MM.1S (cell line): ENCODE measurements around the gene MTG1.

Experiments
- DNase-seq: peaks from one replicate; pipeline ENCODE4 v3.0.0-alpha.2; 2015
- H2AFZ ChIP-seq: fragments of 300-600 bp; sonication (generic); 2 replicates; pipeline ENCODE4 v1.6.0; 2016; ENCODE audit warnings: antibody characterized with exemption, low read length
- H3F3A ChIP-seq: fragments of 300-600 bp; sonication (generic); 2 replicates; pipeline ENCODE4 v1.6.1; 2016; ENCODE audit warnings: mild to moderate bottlenecking, antibody characterized with exemption, low read length, moderate library complexity, mixed read lengths; ENCODE audit not compliant: insufficient read depth
- H3K27ac ChIP-seq: fragments of 300-600 bp; sonication (generic); 2 replicates; pipeline ENCODE4 v1.5.1; 2016; ENCODE audit warnings: mild to moderate bottlenecking, low read length
- H3K27me3 ChIP-seq: fragments of 300-600 bp; sonication (generic); replicated peaks from 2 replicates; pipeline ENCODE4 v1.6.0; 2016; ENCODE audit warnings: low read length; ENCODE audit not compliant: insufficient read depth
- H3K36me3 ChIP-seq: fragments of 300-600 bp; sonication (generic); replicated peaks from 2 replicates; pipeline ENCODE4 v1.6.1; 2016; ENCODE audit warnings: mild to moderate bottlenecking, low read length, mixed read lengths; ENCODE audit not compliant: insufficient read depth
- H3K4me1 ChIP-seq: fragments of 300-600 bp; sonication (generic); 2 replicates; pipeline ENCODE4 v1.6.1; 2016; ENCODE audit warnings: low read length, mixed read lengths
- H3K4me2 ChIP-seq: fragments of 300-600 bp; sonication (generic); 2 replicates; pipeline ENCODE4 v1.6.0; 2016; ENCODE audit warnings: low read depth, low read length
- H3K4me3 ChIP-seq: fragments of 300-600 bp; sonication (generic); 2 replicates; pipeline ENCODE4 v1.5.1; 2016; ENCODE audit warnings: low read length, mixed read lengths
- H3K79me2 ChIP-seq: fragments of 300-600 bp; sonication (generic); 2 replicates; pipeline ENCODE4 v1.6.1; 2016; ENCODE audit warnings: mixed run types, low read length, mixed read lengths
- H3K9ac ChIP-seq: fragments of 300-600 bp; sonication (generic); 2 replicates; pipeline ENCODE4 v1.6.1; 2016; ENCODE audit warnings: low read length, mixed read lengths
- H3K9me2 ChIP-seq: fragments of 300-600 bp; sonication (generic); replicated peaks from 2 replicates; pipeline ENCODE4 v1.6.1; 2016; ENCODE audit warnings: mild to moderate bottlenecking, low read length, mixed read lengths; ENCODE audit not compliant: insufficient read depth
- H3K9me3 ChIP-seq: fragments of 300-600 bp; sonication (generic); replicated peaks from 2 replicates; pipeline ENCODE4 v1.6.1; 2016; ENCODE audit warnings: mild to moderate bottlenecking, low read length, mixed read lengths; ENCODE audit not compliant: insufficient read depth
- H4K20me1 ChIP-seq: fragments of 300-600 bp; sonication (generic); 2 replicates; pipeline ENCODE4 v1.6.1; 2016; ENCODE audit warnings: mild to moderate bottlenecking, low read length, moderate library complexity, mixed read lengths; ENCODE audit not compliant: insufficient read depth
- EZH2 ChIP-seq: fragments of 300-600 bp; sonication (generic); optimal IDR thresholded peaks from 2 replicates; pipeline ENCODE3; 2017; ENCODE audit warnings: low read depth, mild to moderate bottlenecking, antibody characterized with exemption, low read length, mixed read lengths
- EZH2phosphoT487 ChIP-seq: fragments of 300-600 bp; sonication (generic); IDR thresholded peaks from 2 replicates; pipeline ENCODE4 v1.6.1; 2018; ENCODE audit warnings: antibody characterized with exemption, low read length
- TF ChIP-seq, protein P1 (sequence below): fragments of 300-600 bp; sonication (generic); IDR thresholded peaks from 2 replicates; pipeline ENCODE4 v1.5.1; 2016; ENCODE audit warnings: antibody characterized with exemption, low read length, mixed read lengths

MTG1 gene

GRCh38 chr10:133455611-133456031 lies 61.7 kb downstream of the MTG1 start:
- TF ChIP-seq EZH2 (no peak), EZH2phosphoT487 (no peak)
- TF ChIP-seq, protein P1, sequence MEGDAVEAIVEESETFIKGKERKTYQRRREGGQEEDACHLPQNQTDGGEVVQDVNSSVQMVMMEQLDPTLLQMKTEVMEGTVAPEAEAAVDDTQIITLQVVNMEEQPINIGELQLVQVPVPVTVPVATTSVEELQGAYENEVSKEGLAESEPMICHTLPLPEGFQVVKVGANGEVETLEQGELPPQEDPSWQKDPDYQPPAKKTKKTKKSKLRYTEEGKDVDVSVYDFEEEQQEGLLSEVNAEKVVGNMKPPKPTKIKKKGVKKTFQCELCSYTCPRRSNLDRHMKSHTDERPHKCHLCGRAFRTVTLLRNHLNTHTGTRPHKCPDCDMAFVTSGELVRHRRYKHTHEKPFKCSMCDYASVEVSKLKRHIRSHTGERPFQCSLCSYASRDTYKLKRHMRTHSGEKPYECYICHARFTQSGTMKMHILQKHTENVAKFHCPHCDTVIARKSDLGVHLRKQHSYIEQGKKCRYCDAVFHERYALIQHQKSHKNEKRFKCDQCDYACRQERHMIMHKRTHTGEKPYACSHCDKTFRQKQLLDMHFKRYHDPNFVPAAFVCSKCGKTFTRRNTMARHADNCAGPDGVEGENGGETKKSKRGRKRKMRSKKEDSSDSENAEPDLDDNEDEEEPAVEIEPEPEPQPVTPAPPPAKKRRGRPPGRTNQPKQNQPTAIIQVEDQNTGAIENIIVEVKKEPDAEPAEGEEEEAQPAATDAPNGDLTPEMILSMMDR = no peak
- H3K9ac ChIP-seq = no peak overlapping the region
- no peaks in the 10 kb centered on the region for H3K9me2 ChIP-seq
- no peak overlapping the region for H3K27ac ChIP-seq
- no peak overlapping the region for H3K4me3 ChIP-seq
- no peaks in the 10 kb centered on the region for H3K4me1 ChIP-seq
- H3K79me2 ChIP-seq = no peaks in the 10 kb centered on the region
- H3F3A ChIP-seq = no peaks in the 10 kb centered on the region
- H3K27me3 ChIP-seq = no peaks in the 10 kb centered on the region; the same call in 1 of the 2 replicates
- H3K4me2 ChIP-seq = no peak overlapping the region
- no peak overlapping the region for H2AFZ ChIP-seq
- H3K36me3 ChIP-seq = no peaks in the 10 kb centered on the region
- no peaks in the 10 kb centered on the region for H3K9me3 ChIP-seq
- no peaks in the 10 kb centered on the region for H4K20me1 ChIP-seq
- no peak for DNase-seq

DNA sequence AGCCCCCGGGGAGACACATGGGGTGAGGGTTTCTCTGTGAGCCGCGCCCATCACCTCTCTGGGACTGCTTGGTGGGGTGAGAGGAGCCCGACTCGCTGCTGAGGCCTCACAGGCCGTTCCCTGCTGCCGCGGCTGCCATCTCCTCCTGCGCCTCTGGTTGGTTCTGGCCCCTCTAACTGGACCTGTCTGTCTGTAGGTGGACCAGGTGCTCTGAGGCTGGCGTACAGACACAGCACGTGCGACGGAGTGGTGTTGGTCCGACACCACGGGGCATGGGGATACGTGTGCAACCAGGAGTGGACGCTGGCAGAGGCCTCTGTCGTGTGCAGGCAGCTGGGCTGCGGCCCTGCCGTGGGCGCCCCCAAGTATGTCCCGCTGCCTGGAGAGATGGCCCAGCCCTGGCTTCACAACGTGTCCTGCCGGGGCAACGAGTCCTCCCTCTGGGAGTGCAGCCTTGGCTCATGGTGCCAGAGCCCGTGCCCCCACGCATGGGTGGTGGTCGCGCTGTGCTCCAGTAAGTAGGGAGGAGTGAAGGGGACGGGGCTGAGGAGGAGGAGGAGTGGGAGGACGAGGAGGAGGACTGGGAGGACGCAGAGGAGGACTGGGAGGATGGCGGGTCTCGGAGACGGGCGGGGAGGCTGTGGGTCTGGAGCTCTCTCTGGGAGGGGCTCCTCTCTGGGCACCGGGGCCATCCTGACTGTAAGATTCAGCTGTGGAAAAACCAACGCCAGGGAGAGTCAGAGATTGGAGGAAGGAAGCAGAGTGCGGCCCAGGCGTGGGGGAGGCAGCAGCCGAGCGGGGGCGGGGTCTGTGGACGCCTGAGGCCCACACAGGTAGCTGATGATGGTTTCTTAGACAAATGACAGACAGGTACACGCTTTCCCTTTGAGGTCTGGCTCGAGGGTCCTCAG lies 62.3 kb downstream of the MTG1 start:
- no peak overlapping the region for H3K4me2 ChIP-seq
- no peaks in the 10 kb centered on the region for H3K36me3 ChIP-seq
- H3K9me3 ChIP-seq = no peaks in the 10 kb centered on the region
- H3F3A ChIP-seq = no peaks in the 10 kb centered on the region
- H3K27me3 ChIP-seq = no peaks in the 10 kb centered on the region; the same call in 1 of the 2 replicates
- DNase-seq = no peak
- no peaks in the 10 kb centered on the region for H3K9me2 ChIP-seq
- no peaks in the 10 kb centered on the region for H4K20me1 ChIP-seq
- TF ChIP-seq EZH2 = no peak
- TF ChIP-seq, protein P1 = no peak
- no peak for TF ChIP-seq EZH2phosphoT487
- H3K9ac ChIP-seq = no peak overlapping the region
- H2AFZ ChIP-seq = no peak overlapping the region
- H3K79me2 ChIP-seq = no peaks in the 10 kb centered on the region
- no peak overlapping the region for H3K4me3 ChIP-seq
- no peaks in the 10 kb centered on the region for H3K4me1 ChIP-seq
- no peak overlapping the region for H3K27ac ChIP-seq

- Histone ChIP-seq H3K36me3 (no peaks in the 10 kb centered on the region), H3K27me3 (no peaks in the 10 kb centered on the region), H2AFZ (no peak overlapping the region), H3K9ac (no peak overlapping the region), H3K27ac (no peak overlapping the region), H3K9me3 (no peaks in the 10 kb centered on the region), H3K4me3 (no peak overlapping the region), H3K79me2 (no peaks in the 10 kb centered on the region), H3K9me2 (no peaks in the 10 kb centered on the region), H3K4me1 (no peaks in the 10 kb centered on the region), H4K20me1 (no peaks in the 10 kb centered on the region), H3F3A (no peaks in the 10 kb centered on the region), H3K4me2 (no peak overlapping the region)
- TF ChIP-seq, protein P1 = no peak
- TF ChIP-seq EZH2 (no peak), EZH2phosphoT487 (no peak)
- DNase-seq = no peak
Measured at GRCh38 chr10:133457100-133457841, 63.3 kb downstream of the MTG1 start.
